A549 (cell line): ENCODE results near the gene ATG10.

Experiments used
- CBX2 ChIP-seq: fragments of 200-600 bp; sonication (generic); IDR thresholded peaks from 2 replicates; pipeline ENCODE4 v1.6.1; 2016; ENCODE audit warnings: low read depth, mild to moderate bottlenecking, borderline replicate concordance
- ESRRA ChIP-seq: fragments of 150-350 bp; IDR thresholded peaks from 2 replicates; pipeline ENCODE4 v1.6.1; 2014; ENCODE audit warnings: mild to moderate bottlenecking, low read length, borderline replicate concordance
- HEYL ChIP-seq: fragments of 250-450 bp; sonication (Bioruptor Pico); IDR thresholded peaks from 2 replicates; pipeline ENCODE4 v1.8.0; 2021; ENCODE audit warnings: mild to moderate bottlenecking, moderate library complexity
- JUN ChIP-seq, 2 experiments: fragments of >200 bp; sonication (Bioruptor Twin); formaldehyde crosslinking; IDR thresholded peaks; 2 replicates in 1 of 2; 3 replicates in 1 of 2; pipeline ENCODE4 v1.6.1; 2016 to 2017
- POLR2A ChIP-seq: IDR thresholded peaks from 2 replicates; pipeline ENCODE4 v1.6.1; 2012; ENCODE audit warnings: mild to moderate bottlenecking, low read length
- RNF2 ChIP-seq: fragments of 200-600 bp; sonication (generic); IDR thresholded peaks from 2 replicates; pipeline ENCODE4 v1.6.1; 2016; ENCODE audit warnings: low read depth, mild to moderate bottlenecking, antibody characterized with exemption, moderate library complexity, borderline replicate concordance
- TF ChIP-seq, protein P1 (sequence below): fragments of >200 bp; sonication (Bioruptor Twin); formaldehyde crosslinking; IDR thresholded peaks from 3 replicates; pipeline ENCODE4 v1.5.1; 2016
- TF ChIP-seq, protein P2 (sequence below): fragments of 200-600 bp; sonication (generic); IDR thresholded peaks from 2 replicates; pipeline ENCODE4 v1.6.1; 2016; ENCODE audit warnings: antibody characterized with exemption, mild to moderate bottlenecking, moderate library complexity

DNA sequence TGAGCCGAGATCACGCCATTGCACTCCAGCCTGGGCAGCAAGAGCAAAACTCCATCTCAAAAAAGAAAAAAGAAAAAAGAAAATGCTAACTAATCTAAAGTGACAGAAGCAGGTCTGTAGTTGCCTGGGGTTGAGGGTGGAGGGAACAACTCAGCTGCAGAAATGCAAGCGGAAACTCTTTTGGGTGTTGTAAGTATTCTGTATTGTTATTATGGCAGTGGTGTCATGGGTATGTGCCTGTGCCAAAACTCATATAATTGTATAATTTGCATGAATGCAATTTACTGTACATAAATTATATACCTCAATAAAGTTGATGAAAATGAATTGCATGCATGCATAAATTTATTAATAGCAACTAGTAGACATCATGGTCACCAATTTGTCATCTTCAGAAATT, 329.4 kb downstream of the ATG10 start:
- TF ChIP-seq, protein P1, sequence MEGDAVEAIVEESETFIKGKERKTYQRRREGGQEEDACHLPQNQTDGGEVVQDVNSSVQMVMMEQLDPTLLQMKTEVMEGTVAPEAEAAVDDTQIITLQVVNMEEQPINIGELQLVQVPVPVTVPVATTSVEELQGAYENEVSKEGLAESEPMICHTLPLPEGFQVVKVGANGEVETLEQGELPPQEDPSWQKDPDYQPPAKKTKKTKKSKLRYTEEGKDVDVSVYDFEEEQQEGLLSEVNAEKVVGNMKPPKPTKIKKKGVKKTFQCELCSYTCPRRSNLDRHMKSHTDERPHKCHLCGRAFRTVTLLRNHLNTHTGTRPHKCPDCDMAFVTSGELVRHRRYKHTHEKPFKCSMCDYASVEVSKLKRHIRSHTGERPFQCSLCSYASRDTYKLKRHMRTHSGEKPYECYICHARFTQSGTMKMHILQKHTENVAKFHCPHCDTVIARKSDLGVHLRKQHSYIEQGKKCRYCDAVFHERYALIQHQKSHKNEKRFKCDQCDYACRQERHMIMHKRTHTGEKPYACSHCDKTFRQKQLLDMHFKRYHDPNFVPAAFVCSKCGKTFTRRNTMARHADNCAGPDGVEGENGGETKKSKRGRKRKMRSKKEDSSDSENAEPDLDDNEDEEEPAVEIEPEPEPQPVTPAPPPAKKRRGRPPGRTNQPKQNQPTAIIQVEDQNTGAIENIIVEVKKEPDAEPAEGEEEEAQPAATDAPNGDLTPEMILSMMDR = no peak
- no peak for TF ChIP-seq POLR2A
- TF ChIP-seq HEYL (CRISPR knock-in tag) = no peak
- no peak for TF ChIP-seq ESRRA
- TF ChIP-seq, protein P2, sequence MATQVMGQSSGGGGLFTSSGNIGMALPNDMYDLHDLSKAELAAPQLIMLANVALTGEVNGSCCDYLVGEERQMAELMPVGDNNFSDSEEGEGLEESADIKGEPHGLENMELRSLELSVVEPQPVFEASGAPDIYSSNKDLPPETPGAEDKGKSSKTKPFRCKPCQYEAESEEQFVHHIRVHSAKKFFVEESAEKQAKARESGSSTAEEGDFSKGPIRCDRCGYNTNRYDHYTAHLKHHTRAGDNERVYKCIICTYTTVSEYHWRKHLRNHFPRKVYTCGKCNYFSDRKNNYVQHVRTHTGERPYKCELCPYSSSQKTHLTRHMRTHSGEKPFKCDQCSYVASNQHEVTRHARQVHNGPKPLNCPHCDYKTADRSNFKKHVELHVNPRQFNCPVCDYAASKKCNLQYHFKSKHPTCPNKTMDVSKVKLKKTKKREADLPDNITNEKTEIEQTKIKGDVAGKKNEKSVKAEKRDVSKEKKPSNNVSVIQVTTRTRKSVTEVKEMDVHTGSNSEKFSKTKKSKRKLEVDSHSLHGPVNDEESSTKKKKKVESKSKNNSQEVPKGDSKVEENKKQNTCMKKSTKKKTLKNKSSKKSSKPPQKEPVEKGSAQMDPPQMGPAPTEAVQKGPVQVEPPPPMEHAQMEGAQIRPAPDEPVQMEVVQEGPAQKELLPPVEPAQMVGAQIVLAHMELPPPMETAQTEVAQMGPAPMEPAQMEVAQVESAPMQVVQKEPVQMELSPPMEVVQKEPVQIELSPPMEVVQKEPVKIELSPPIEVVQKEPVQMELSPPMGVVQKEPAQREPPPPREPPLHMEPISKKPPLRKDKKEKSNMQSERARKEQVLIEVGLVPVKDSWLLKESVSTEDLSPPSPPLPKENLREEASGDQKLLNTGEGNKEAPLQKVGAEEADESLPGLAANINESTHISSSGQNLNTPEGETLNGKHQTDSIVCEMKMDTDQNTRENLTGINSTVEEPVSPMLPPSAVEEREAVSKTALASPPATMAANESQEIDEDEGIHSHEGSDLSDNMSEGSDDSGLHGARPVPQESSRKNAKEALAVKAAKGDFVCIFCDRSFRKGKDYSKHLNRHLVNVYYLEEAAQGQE = no peak
- TF ChIP-seq CBX2 = no peak
- no peak for TF ChIP-seq RNF2
- TF ChIP-seq JUN (IDR thresholded peaks at IDR 0.05) = no peak
